Left ventricle myocardium superior (tissue), 1 donor: Measurements from ENCODE around the gene ISCU. TPM values are rescaled to one million over a fixed set of nuclear protein-coding genes. Genes with fewer than 3 reads are reported as not detected.
"Not testable (repeated sequence)": the region's sequence is repeated elsewhere in the genome, so short reads cannot be mapped to it uniquely, and the experiment has no call there.

Source experiments
- ATAC-seq: fragments of 200-7000 bp; cut with Tn5 transposase; one replicate; pipeline ENCODE4 v1.9.1; 2020; ENCODE audit warnings: mild to moderate bottlenecking, moderate library complexity
- DNase-seq: peaks from one replicate; pipeline ENCODE4 v3.0.0-alpha.2; 2020
- intact Hi-C: fragments of 100-400 bp; cut with micrococcal nuclease; formaldehyde crosslinking; loops from one replicate; pipeline ENCODE4 v1.11.0; 2022
- total RNA-seq: library from RNA; stranded (reverse); fragmentation: NEBNext Ultra II Directional; extraction: Animal tissue kit (Norgen Biotek cat#: 25700); gene quantifications from one replicate; pipeline ENCODE4 v1.2.1, GENCODE V29; 2021
- donor health status: DM: no; HTN: yes; CAD: no; lungs with severe emphysema.

Gene ISCU
- total RNA-seq, 1 donor from 2014 or later = 468 TPM

GRCh38 chr12:108610856-108611605, 48.6 kb downstream of the ISCU start:
- ATAC-seq = no peak
- DNase-seq = no peak
- intact Hi-C loops = no loop called here

GRCh38 chr12:108611884-108612415, 49.6 kb downstream of the ISCU start:
- ATAC-seq = no peak
- intact Hi-C loops = no loop called here
- no peak for DNase-seq

- no peak for DNase-seq
- no peak for ATAC-seq
- intact Hi-C loops = no loop called here
Observed at GRCh38 chr12:108612788-108613282, 50.4 kb downstream of the ISCU start.

GRCh38 chr12:108613548-108613947, 51.2 kb downstream of the ISCU start:
- intact Hi-C loops = no loop called here
- DNase-seq (no peak), ATAC-seq (no peak)

GRCh38 chr12:108614041-108614440, 51.6 kb downstream of the ISCU start:
- ATAC-seq = no peak
- intact Hi-C loops = no loop called here
- DNase-seq = no peak

GRCh38 chr12:108614639-108615038, 52.2 kb downstream of the ISCU start:
- DNase-seq (no peak), ATAC-seq (no peak)
- intact Hi-C loops = loop anchor here (5.0 kb wide), 1 partner anchor 52 kb away; the partner anchor contains the start of genes ISCU and SART3

- ATAC-seq (no peak), DNase-seq (no peak)
- intact Hi-C loops = loop anchor here (5.0 kb wide), 1 partner anchor 54 kb away; the partner anchor contains the start of genes ISCU and SART3
Observed at GRCh38 chr12:108615918-108616317, 53.5 kb downstream of the ISCU start.

- DNase-seq = no peak
- intact Hi-C loops = loop anchor here (5.0 kb wide), 1 partner anchor 54 kb away; the partner anchor contains the start of genes ISCU and SART3
- no peak for ATAC-seq
Observed at GRCh38 chr12:108616359-108616758, 54.0 kb downstream of the ISCU start.

- no peak for DNase-seq
- ATAC-seq = peak; percentile 40
- intact Hi-C loops = loop anchor here (5.0 kb wide), 1 partner anchor 55 kb away; the partner anchor contains the start of genes ISCU and SART3
Observed at GRCh38 chr12:108616941-108617858, 54.8 kb downstream of the ISCU start.

- intact Hi-C loops = loop anchor here (5.0 kb wide), 1 partner anchor 56 kb away; the partner anchor contains the start of genes ISCU and SART3
- ATAC-seq = peak; percentile 90
- DNase-seq = peak; percentile 89
Observed at GRCh38 chr12:108618079-108618952, 55.9 kb downstream of the ISCU start.

GRCh38 chr12:108618953-108619274, 56.5 kb downstream of the ISCU start:
- not testable (repeated sequence) for DNase-seq, ATAC-seq
- intact Hi-C loops = loop anchor here (5.0 kb wide), 1 partner anchor 57 kb away; the partner anchor contains the start of genes ISCU and SART3

Other genes with a start within 250 kb of the ISCU start
- gene CMKLR1, start 223.3 kb upstream of the ISCU start, total RNA-seq = 6.4 TPM
- 3.2 TPM for gene FICD, start 47.3 kb upstream of the ISCU start, total RNA-seq
- gene SART3, start 1.4 kb upstream of the ISCU start, total RNA-seq = 24.7 TPM
- 1.4 TPM for gene TMEM119, start 35.5 kb downstream of the ISCU start, total RNA-seq
- gene SELPLG, start 71.3 kb downstream of the ISCU start, total RNA-seq = 4.1 TPM
- gene CORO1C, start 168.9 kb downstream of the ISCU start, total RNA-seq = 68.0 TPM